HG02678 (cell line): ENCODE data around the gene ANGEL2.
"Not testable (repeated sequence)": the region's sequence is repeated elsewhere in the genome, so short reads cannot be mapped to it uniquely, and the experiment has no call there.

Source experiments
- ATAC-seq: cut with Tn5 transposase; IDR thresholded peaks from one replicate; pipeline ENCODE4 v1.9.1; 2021; ENCODE audit warnings: mild to moderate bottlenecking, moderate library complexity; ENCODE audit not compliant: unreplicated experiment

The ANGEL2 gene

DNA sequence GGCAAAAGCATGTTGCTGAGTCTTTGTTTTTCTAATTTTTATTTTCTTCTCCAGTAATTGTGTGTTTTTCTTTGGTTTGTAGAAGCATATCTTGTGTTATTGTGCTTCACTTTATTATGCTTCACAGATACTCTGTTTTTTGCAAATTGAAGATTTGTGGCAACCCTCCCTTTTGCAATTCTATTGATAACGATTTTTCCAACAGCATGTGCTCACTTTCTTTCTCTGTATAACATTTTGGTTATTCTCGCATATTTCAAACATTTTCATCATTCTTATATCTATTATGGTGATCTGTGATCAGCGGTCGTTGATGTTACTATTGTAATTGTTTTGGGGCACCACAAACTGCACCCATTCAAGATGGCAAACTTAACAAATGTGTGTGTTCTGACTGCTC lies 3.8 kb upstream of the ANGEL2 start:
- no peak for ATAC-seq

DNA sequence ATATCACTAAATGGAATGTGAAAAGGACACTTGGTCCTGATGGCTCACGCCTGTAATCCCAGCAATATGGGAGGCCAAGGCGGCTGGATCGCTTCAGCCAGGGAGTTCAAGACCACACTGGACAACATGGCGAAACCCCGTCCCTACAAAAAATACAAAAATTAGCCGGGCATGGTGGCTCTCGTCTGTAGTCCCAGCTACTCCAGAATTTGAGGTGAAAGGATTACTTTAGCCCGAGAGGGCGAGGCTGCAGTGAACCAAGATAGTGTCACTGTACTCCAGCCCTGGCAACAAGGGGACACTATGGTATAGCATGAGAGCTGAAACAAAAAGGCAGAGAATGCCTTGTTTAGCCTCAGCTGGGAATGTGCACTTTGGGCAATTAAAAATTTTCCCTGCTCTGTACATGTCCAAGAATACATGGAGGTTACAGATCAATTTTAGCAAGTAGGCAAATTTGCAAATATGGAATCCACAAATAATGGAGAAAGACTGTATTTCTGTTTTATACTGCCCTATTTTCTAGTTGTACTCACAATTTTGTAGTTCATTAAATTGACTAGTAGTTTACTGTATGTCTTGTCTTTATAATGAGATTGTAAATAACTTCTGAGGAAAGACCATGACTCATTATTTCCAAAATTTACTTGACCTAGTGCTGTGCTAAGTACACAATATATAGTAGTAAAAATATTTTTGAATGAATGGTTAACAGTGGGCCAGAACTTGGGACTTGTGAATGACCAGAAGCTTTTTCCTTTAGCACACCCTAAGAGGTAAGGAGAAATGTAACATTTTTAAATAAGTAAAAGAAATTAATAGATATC lies 2.0 kb upstream of the ANGEL2 start:
- ATAC-seq = no peak

DNA sequence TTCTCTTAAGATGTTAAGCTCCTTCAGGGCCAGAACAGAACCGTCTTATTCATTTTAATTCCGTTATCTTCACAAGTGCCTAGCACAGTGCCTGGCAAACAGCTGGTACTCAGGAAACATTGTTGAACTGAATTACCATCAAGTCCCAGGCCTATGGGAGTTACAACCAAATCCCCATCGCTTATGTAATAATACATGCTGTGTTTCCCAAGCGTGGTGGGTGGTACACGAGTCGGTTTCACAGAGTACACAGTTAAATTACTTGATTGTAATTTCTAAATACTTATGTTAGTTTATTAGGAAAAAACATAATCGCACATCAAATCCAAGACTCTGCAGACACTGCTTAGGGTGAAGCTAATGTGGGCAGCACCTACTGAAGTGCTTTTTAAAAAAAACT lies 1.0 kb downstream of the ANGEL2 start:
- no peak for ATAC-seq

DNA sequence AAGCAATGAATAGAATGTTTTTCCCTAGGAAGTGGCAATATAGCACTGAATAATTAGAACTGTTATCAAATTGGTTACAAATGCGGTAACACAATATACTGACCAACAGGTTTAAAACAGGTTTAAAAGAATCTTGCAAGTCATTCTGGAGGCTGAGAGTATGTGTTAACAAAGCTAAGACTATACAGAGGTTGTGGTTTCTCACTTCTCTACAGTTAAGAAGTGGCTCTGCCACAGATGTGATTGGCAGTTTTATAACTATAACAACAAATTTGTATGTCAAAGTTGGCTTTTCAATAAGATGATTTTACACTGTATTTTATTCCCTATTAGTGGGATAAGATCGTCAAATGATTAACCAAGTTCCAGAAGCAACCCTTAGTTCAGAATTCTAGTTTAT lies 7.1 kb downstream of the ANGEL2 start:
- peak; percentile 88 for ATAC-seq

DNA sequence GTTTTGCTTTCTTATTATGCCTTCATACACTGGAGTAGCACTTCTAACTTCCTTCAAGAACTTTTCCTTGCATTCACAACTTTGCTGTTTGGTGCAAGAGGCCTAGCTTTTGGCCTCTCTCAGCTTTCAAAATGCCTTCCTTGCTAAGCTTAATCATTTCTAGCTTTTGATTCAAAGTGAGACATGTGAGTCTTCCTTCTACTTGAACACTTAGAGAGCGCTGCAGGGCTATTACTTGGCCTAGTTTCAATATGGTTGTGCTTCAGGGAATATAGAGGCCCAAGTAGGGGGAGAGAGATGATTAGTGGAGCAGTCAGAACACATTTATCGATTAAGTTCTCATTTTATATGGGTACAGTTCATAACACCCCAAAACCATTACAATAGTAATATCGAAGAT lies 12.4 kb downstream of the ANGEL2 start:
- peak; percentile 43 for ATAC-seq

DNA sequence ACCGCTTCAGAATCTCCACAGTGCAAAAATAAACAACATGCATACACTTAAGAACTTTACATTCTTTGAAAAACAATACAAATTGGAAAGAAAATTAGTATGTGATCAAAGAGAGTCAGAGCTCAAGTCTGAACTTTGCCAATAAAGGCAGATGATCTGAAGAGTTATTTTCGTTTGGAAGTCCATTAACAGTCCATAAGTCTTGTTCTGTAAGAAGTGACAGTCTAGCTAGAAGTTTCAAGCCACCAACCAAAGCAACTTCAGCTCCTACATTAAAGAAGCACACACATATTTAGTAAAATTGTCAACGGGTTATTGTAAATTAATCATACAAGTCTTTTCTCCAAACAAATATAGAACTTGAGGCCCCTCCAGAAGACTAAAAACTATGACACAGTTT lies 20.7 kb downstream of the ANGEL2 start:
- ATAC-seq = no peak

DNA sequence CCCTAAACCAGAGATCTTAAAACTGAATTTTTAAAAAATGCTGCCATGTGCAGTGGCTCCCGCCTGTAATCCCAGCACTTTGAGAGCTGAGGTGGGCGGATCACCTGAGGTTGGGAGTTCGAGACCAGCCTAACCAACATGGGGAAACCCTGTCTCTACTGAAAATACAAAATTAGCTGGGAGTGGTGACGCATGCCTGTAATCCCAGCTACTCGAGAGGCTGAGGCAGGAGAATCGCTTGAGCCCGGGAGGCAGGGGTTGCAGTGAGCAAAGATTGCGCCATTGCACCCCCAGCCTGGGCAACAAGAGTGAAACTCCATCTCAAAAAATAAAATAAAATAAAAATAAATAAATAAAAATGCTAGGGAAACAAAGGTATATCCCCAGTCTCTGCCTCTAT lies 21.7 kb downstream of the ANGEL2 start:
- ATAC-seq = not testable (repeated sequence)

DNA sequence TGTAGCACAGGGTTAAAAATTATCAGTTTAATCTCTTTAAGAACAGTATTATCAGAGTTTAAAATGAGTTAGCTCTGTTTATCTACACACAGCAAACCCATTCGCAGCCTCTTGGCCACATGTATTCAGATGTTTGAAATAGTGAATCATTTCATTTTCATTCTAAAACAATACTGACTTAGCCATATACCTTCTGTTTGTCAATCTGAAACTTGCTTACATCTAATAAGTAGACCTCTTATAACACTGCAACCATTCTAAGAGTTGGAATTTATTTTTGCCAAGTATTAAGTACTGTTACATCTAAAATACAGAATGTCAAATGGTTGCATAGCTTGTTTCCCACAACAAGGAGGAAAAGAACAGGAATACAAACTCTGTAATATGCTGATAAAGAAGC lies 25.4 kb downstream of the ANGEL2 start:
- ATAC-seq = no peak

DNA sequence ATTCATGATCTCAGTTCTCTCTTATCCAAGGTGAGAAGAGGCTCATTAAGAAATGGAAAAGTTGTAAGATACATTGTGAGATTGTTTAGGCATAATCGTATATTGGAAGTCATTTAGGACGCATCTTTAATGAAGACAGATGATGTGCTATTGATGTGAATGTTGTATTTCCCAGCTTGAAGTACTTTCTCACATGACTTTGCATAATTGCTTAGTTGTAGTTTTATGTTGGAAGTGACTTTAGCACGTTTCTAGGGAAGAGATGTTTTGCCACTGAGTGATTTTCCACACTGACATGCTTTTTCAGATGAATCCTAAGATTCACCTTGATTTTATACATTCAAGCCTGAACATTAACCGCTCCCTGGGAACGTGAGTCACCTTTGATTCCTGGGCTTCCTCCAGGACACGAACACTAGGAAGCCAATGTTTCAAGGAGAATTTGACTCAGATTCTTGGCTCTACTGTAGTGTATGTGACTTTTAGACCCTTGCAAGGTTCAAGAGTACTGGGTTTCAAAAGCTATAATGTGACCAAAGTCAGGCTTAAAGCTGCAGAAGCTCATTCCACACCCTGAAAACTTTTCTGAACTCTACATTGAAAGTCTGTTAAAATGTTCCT lies 27.9 kb downstream of the ANGEL2 start:
- ATAC-seq = no peak

DNA sequence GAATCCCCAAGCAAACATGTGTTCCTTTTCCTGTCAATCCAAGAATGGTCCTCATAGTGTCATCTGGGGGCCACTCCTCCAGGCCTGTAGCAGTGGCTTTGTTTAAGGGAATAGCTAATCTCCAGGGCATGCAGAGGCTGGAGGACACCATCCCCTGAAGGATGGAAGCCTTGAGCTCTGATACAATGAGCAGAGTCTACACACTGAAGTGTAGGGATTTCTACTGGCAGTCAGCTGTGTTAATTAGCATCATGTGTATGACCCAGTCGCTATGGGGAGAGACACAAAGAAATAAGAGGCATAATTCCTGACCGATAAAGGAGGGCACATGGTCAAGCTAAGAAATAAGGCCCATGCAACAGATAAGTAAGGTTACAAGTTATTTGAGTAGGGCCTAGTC lies 29.1 kb downstream of the ANGEL2 start:
- no peak for ATAC-seq

DNA sequence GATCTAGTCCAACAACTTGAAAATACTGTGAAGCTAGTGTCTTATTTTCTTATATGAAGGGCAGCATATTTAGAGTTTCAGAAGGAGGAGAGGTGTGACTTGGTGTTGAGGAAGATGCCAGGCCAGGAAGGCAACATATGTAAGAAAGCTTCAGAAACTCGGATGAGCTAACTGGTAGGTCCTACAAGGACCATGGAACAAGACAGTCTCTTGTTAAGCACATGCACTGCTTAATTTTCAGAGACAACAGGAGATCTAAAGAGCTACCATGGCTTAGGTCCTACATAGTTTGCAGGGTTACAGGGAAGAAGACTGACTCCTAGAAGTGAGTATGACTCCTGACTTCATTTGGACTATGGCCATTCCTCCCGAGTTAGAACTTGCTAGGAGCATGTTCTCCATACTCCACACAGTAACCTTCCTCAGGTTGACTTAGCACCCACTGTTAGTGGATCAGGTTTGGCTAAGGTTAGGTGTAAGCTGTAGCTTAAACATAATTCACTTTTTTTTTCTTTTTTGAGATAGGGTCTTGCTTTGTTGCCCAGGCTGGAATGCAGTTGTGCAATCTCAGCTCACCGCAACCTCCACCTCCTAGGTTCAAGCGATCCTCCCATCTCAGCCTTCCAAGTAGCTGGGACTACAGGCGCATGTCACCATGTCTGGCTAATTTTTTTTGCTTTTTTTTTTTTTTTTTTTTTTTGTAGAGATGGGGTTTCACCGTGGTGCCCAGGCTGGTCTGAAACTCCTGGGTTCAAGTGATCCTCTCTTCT lies 31.0 kb downstream of the ANGEL2 start:
- no peak for ATAC-seq

DNA sequence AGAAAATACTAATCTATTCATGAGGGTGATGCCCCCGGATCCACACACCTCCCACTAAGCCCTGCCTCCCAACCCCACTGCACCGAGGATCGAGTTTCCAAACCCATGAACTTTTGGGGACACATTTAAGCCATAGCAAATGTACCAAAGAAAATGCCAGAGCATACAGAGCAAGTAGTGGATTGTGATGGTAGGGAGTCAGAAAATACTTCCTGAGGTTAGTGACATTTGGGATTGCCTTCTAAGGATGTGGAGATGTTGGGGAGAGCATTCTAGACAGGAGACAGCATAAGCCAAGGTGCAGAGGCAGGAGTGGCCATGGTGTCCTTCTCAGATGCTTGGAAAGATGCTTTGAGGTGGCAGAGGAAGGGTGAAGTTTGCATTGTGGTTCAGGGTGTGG lies 32.2 kb downstream of the ANGEL2 start:
- ATAC-seq = no peak

DNA sequence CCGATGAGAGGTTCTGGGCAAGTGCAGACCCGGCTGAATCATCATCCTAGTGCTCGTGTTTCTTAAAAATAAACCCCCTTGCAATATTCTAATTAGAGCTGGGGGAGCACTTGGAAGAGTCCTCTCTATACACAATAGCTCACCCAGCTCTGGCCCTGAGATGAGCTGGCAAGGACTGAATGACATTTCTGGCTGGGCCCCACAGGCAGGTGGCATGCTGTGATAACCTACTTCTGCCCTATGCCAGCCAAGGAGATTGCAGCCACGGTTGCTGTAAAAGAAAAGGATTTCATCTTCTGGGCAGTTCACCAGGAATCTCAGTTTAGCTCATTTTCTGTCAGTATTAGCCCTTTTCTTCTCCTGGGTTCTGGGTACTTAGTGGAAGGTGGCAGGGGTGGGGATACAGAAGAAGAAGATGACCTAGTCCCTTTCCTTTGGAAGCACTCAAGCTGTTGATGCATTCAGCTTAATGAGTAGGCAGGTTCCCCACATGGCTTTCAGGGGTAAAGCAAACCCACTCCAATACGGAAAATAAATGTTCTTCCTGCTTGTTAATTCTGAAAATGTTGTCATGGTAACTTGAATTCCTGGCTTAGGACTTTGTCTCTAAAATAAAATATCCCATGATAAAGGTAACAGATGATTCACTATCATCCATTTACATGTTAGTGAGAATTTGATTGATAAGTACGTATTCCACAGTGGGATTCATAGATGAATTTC lies 33.1 kb downstream of the ANGEL2 start:
- ATAC-seq = no peak

DNA sequence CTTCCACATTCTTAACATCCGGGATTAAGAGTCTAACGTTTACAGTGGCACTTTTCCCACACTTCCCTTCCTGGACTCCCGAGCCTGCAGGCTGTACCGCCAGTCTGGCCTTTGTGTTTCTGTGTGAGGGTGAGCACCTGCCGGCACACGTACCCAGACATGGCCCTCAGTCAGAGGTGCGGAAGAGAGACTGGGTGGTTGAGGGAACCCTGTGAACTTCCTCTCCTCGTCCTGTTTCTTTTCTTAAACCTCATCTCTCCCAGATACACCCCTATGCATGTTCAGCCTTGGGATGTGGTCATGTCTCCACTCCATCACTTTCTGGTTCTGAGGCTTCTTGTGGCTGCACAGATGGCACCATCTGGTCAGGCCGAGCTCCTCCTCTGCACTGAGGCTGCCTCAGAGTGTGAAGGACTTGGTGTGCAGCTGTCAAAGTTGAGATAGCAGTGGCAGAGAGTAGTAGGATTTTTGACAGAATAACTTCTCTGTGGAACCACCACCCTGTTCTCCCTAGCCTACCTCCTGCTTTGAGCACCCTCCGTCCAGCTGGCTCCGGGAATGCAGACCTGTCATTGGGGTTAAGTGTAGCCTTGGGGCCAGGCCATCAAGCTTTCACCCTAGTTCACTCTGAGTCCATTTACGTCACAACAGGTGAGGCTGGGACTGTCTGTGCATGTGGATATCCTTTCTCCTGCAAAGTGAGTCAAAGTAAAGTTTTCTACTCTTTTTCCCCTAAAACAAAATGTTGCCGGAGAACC lies 33.9 kb downstream of the ANGEL2 start:
- ATAC-seq = peak; percentile 75

DNA sequence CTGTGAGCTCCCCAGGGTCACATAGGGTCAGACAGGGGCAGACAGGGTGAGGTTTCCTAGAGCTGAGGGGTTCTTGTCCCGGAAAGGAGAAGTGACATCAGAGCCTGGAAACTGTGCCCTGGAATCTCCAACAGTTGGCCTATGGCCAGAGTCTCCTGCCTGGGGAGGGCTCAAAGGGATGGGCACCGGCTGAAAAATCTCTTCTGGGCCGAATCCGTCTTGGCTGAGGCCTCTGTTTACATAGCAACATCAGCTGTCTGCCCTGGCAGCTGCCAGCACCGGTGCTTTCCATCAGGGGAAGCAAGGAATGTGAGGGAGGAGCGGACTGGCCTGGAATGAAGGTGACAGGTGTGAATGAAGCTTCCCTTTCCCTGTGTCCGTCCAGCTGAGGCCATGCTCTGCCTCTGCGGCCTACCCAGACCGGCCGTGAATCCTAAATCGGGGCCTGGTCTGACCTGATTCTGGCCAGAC lies 34.6 kb downstream of the ANGEL2 start:
- no peak for ATAC-seq

DNA sequence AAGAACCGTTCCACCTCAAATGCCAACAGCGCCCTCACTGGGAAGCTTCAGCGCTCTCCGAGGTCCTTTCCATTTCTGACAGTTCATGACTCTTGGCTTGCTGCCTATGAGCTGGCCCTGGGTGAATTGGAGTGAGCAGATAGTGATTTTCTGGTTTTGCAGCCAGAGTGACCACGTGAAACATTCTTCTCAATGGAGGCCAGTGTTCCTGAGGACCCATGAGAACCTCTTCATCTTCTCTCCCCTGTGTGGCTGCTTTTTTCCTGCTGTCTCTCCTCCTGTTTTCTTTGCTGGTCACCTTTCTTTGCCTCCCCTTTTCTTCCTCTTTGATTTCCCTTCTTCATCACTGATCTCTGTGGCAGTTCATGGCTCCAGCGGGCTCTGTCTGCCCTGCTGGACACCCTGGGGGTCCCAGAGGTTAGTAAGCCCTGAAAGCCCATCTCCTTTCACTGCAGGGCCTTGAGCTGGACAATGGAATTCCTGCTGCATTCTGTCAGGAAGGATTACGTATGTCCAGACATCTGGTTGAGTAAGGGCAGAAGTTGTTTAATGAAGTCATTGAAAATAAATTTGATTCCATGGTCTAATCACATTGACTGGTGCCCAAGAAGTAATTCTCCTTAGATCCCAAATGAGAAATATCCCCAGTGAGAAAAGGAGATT lies 35.4 kb downstream of the ANGEL2 start:
- ATAC-seq = no peak

DNA sequence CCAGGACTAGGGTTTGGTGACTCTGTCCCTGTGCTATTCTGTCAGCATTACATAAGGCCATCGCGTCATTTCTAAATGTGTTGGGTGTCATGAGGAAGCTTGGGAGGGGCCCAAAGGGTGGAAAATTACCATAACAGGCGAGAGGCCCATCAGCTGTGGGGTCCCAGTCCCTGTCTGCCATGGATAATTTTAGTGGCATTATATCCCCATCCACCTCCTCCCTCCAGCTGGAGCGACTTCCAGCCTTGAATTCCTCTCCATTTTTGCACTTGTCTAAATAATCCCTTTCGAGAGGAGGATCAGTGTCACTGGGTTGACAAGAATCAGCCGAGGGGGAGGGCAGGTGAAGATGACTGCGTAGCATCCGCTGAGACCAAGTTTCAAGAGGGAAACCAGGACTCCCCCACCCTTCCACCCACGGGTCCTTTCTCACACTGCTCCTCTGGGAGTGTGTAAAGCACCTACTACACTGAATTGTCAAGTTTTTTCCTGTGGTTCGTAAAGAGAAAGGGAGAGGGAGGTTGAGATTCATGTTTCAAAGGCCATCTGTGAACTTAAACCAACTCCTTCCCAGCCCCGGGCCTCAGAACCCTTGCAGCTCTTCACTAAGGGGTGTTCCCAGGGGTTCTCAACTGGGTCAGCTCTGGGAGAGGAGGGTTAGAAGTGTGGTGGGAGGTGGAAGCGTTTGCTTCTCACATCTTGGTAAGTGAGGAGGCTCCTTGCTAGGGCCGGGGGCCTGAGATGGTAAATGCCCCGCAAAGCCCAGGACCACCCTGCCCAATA lies 36.1 kb downstream of the ANGEL2 start:
- ATAC-seq = peak; percentile 63

DNA sequence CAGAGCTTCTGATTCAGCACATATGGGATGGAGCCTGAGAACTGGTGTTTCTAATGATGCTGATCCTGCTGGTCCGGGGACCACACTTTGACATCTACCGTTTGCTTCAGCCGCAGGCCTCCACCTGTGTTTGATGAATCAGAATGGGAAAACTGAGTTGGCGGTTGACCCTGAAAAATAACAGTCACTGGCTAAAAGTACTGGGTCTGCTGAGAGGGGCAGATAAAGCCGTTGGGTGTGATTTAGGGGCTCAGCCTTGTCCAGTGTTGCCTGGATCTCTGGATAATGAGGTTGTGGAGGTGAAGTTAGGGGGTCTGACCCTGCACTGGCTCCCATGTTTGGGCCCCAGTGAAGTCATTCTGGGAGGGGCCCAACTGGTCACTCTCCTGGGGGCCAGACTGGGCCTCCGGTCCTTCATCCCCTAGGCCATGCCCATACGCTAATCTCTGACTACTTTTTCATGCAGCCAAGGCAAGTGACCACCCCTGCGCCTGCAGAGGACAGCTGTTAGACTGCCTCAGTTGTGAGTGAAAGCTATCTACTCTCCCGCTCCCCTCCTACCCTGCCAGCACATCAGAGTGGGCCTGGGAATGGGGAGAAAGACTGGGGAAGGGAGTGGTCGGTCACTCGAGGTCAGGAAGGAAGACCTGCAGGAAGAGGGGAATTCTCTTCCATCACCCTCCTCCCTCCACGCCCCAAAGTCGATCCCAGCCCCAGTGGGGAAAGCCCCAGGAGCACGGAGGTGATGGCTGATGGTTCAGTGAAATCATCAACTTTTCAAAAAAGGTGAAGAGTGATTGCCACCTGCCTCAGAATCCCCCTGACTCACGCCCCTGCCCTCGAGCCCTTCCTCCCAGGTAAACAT lies 37.7 kb downstream of the ANGEL2 start:
- no peak for ATAC-seq
